H9 (cell line): ENCODE measurements around the gene SH3GLB2. TPM values are rescaled to one million over a fixed set of nuclear protein-coding genes. Genes with fewer than 3 reads are reported as not detected.

ENCODE experiments used
- DNase-seq: peaks from one replicate; pipeline ENCODE4 v3.0.0-alpha.2; 2017
- H2AFZ ChIP-seq: one replicate; pipeline ENCODE4 v1.6.1; 2013; ENCODE audit warnings: mild to moderate bottlenecking, low read length, control low read depth, moderate library complexity
- H2AK5ac ChIP-seq: 2 replicates; pipeline ENCODE4 v1.6.1; 2013; ENCODE audit warnings: low read length, control low read depth, mixed read lengths; ENCODE audit not compliant: insufficient read length
- H2BK120ac ChIP-seq: one replicate; pipeline ENCODE4 v1.6.1; 2013; ENCODE audit warnings: low read depth, mild to moderate bottlenecking, low read length, control low read depth, inconsistent platforms; ENCODE audit not compliant: poor library complexity, severe bottlenecking
- H2BK12ac ChIP-seq: 2 replicates; pipeline ENCODE4 v1.6.1; 2013; ENCODE audit warnings: low read length, control low read depth, mixed read lengths, low read depth; ENCODE audit not compliant: insufficient read length
- H2BK15ac ChIP-seq: 2 replicates; pipeline ENCODE4 v1.6.1; 2013; ENCODE audit warnings: low read depth, low read length, control low read depth
- H2BK20ac ChIP-seq: one replicate; pipeline ENCODE4 v1.6.1; 2013; ENCODE audit warnings: low read depth, mild to moderate bottlenecking, low read length, control low read depth, inconsistent platforms; ENCODE audit not compliant: poor library complexity, severe bottlenecking
- H2BK5ac ChIP-seq: 2 replicates; pipeline ENCODE4 v1.6.1; 2013; ENCODE audit warnings: low read length, control low read depth, mixed read lengths; ENCODE audit not compliant: insufficient read length
- H3K14ac ChIP-seq: 2 replicates; pipeline ENCODE4 v1.6.1; 2013; ENCODE audit warnings: low read length, control low read depth; ENCODE audit not compliant: insufficient read depth
- H3K18ac ChIP-seq: 2 replicates; pipeline ENCODE4 v1.6.1; 2013; ENCODE audit warnings: low read depth, mild to moderate bottlenecking, mixed read lengths, low read length, control low read depth; ENCODE audit not compliant: insufficient read length
- H3K23ac ChIP-seq: 2 replicates; pipeline ENCODE4 v1.6.1; 2013; ENCODE audit warnings: low read length, control low read depth, mixed read lengths, low read depth; ENCODE audit not compliant: insufficient read length
- H3K23me2 ChIP-seq: 2 replicates; pipeline ENCODE4 v1.6.1; 2013; ENCODE audit warnings: low read depth, mild to moderate bottlenecking, mixed read lengths, low read length, control low read depth; ENCODE audit not compliant: insufficient read length, poor library complexity, severe bottlenecking
- H3K27ac ChIP-seq: 2 replicates; pipeline ENCODE4 v1.5.1; 2013; ENCODE audit warnings: low read length, control low read depth, mixed read lengths, low read depth; ENCODE audit not compliant: insufficient read length
- H3K27me3 ChIP-seq: 2 replicates; pipeline ENCODE4 v1.6.1; 2013; ENCODE audit warnings: low read length, control low read depth, inconsistent platforms; ENCODE audit not compliant: insufficient read depth
- H3K4ac ChIP-seq: 2 replicates; pipeline ENCODE4 v1.6.1; 2013; ENCODE audit warnings: low read depth, mild to moderate bottlenecking, control low read depth, inconsistent platforms, low read length, moderate library complexity
- H3K4me1 ChIP-seq: 2 replicates; pipeline ENCODE4 v1.6.1; 2013; ENCODE audit warnings: low read length, control low read depth, inconsistent platforms; ENCODE audit not compliant: insufficient read depth
- H3K4me2 ChIP-seq: 2 replicates; pipeline ENCODE4 v1.6.1; 2013; ENCODE audit warnings: low read length, control low read depth, mixed read lengths; ENCODE audit not compliant: insufficient read length, insufficient read depth
- H3K56ac ChIP-seq: 2 replicates; pipeline ENCODE4 v1.6.1; 2013; ENCODE audit warnings: low read depth, mild to moderate bottlenecking, mixed read lengths, low read length, control low read depth; ENCODE audit not compliant: insufficient read length
- H3K79me1 ChIP-seq: 2 replicates; pipeline ENCODE4 v1.6.1; 2013; ENCODE audit warnings: low read depth, mild to moderate bottlenecking, moderate library complexity, low read length, control low read depth, inconsistent platforms; ENCODE audit not compliant: insufficient read depth, poor library complexity, severe bottlenecking
- H3K79me2 ChIP-seq: 2 replicates; pipeline ENCODE4 v1.6.1; 2013; ENCODE audit warnings: low read length, control low read depth, inconsistent platforms; ENCODE audit not compliant: insufficient read depth
- H3K9ac ChIP-seq: 2 replicates; pipeline ENCODE4 v1.6.1; 2013; ENCODE audit warnings: low read length, control low read depth, mixed read lengths; ENCODE audit not compliant: insufficient read length; ENCODE audit errors: extremely low read depth
- H3K9me3 ChIP-seq: one replicate; pipeline ENCODE4 v1.6.1; 2013; ENCODE audit warnings: low read depth, low read length, inconsistent platforms; ENCODE audit not compliant: control insufficient read depth
- H3T11ph ChIP-seq: one replicate; pipeline ENCODE4 v1.6.1; 2013; ENCODE audit warnings: mild to moderate bottlenecking, low read length, control low read depth, inconsistent platforms
- H4K20me1 ChIP-seq: one replicate; pipeline ENCODE4 v1.6.1; 2013; ENCODE audit not compliant: control insufficient read depth, insufficient read length, insufficient read depth
- H4K5ac ChIP-seq: 2 replicates; pipeline ENCODE4 v1.6.1; 2013; ENCODE audit warnings: low read depth, mild to moderate bottlenecking, mixed read lengths, low read length, control low read depth; ENCODE audit not compliant: insufficient read length
- H4K8ac ChIP-seq: replicated peaks from 2 replicates; pipeline ENCODE4 v1.6.1; 2013; ENCODE audit warnings: low read length, control low read depth, mixed read lengths, low read depth; ENCODE audit not compliant: insufficient read length
- H4K91ac ChIP-seq: 2 replicates; pipeline ENCODE4 v1.6.1; 2013; ENCODE audit warnings: low read depth, mild to moderate bottlenecking, moderate library complexity, mixed read lengths, low read length, control low read depth; ENCODE audit not compliant: insufficient read length
- H3K27ac Mint-ChIP-seq, 3 experiments: 2 replicates in 2 of 3; 3 replicates in 1 of 3; pipeline ENCODE4 v1.8.0; 2020 to 2021; ENCODE audit warnings: mixed read lengths in 3 of 3, mild to moderate bottlenecking in 1 of 3, moderate library complexity in 1 of 3
- H3K27me3 Mint-ChIP-seq: 2 replicates; pipeline ENCODE4 v1.8.0; 2021; ENCODE audit warnings: low read depth, mild to moderate bottlenecking, moderate library complexity, mixed read lengths
- H3K36me3 Mint-ChIP-seq, 3 experiments: 2 replicates in 2 of 3; 3 replicates in 1 of 3; pipeline ENCODE4 v1.8.0; 2020 to 2021; ENCODE audit warnings: low read depth in 3 of 3, mixed read lengths in 3 of 3; ENCODE audit not compliant: insufficient read depth in 1 of 3
- H3K4me1 Mint-ChIP-seq, 2 experiments: 2 replicates each; pipeline ENCODE4 v1.8.0; 2020; ENCODE audit warnings: mixed read lengths in 2 of 2
- H3K4me3 Mint-ChIP-seq, 2 experiments: 2 replicates in 1 of 2; 3 replicates in 1 of 2; pipeline ENCODE4 v1.8.0; 2020 to 2021; ENCODE audit warnings: mild to moderate bottlenecking in 2 of 2, mixed read lengths in 2 of 2, moderate library complexity in 1 of 2
- H3K9me3 Mint-ChIP-seq, 2 experiments: 2 replicates in 1 of 2; 3 replicates in 1 of 2; pipeline ENCODE4 v1.8.0; 2020; ENCODE audit warnings: mild to moderate bottlenecking in 2 of 2, mixed read lengths in 2 of 2, moderate library complexity in 1 of 2
- WGBS: extraction: QIAGEN DNeasy Blood & Tissue Kit; methylation state at CpG from one replicate; pipeline ENCODE4 v1.1.7; 2013; ENCODE audit warnings: missing lambda C conversion rate, low lambda C conversion rate, mixed read lengths; ENCODE audit not compliant: insufficient read length; ENCODE audit errors: extremely low coverage; 5-methylcytosine and 5-hydroxymethylcytosine counted together
- total RNA-seq: library from RNA; stranded (reverse); gene quantifications from 2 replicates; pipeline ENCODE4 v1.2.1, GENCODE V29; 2021
- TF ChIP-seq, protein P1 (sequence below): fragments of 200-600 bp; sonication (generic); conservative IDR thresholded peaks from 3 replicates; pipeline ENCODE4 v1.8.0; 2021; ENCODE audit warnings: antibody characterized with exemption, mild to moderate bottlenecking

Gene SH3GLB2
- total RNA-seq, 1 experiment from 2014 or later, result 69.5 TPM

DNA sequence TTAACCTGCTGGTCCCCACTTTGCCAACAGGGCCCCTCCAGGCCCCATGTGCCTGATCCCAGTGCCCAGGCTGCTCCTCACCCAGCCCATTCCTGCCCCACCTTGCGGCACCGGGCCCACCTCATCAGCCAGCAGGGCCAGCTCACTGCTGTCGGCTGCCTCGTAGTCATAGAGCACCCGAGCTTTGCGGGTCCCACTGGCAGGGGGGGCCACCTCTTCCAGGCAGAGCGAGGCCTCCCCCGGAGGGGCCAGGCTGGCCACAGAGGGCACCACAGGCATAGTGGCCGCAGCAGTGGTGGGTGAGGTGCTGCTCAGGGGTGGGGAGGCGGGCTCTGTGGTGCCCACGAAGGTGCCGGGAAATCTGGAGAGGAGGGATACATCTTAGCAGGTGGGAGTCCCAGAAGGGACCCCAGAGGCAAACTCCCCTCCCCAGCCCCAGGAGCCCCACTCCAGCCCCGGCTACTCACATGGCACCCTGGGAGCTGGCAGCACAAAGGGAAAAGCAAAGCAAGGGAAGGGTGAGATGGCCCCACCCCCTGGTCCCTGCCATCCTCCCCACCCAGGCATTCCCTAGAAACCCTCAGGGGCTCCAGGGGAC is 19.0 kb downstream of the SH3GLB2 start:
- no peaks in the 10 kb centered on the region for H3K23me2 ChIP-seq
- TF ChIP-seq, protein P1, sequence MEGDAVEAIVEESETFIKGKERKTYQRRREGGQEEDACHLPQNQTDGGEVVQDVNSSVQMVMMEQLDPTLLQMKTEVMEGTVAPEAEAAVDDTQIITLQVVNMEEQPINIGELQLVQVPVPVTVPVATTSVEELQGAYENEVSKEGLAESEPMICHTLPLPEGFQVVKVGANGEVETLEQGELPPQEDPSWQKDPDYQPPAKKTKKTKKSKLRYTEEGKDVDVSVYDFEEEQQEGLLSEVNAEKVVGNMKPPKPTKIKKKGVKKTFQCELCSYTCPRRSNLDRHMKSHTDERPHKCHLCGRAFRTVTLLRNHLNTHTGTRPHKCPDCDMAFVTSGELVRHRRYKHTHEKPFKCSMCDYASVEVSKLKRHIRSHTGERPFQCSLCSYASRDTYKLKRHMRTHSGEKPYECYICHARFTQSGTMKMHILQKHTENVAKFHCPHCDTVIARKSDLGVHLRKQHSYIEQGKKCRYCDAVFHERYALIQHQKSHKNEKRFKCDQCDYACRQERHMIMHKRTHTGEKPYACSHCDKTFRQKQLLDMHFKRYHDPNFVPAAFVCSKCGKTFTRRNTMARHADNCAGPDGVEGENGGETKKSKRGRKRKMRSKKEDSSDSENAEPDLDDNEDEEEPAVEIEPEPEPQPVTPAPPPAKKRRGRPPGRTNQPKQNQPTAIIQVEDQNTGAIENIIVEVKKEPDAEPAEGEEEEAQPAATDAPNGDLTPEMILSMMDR, result no peak
- DNase-seq, result no peak

More for the DNA sequence above, 19.0 kb downstream of the SH3GLB2 start:
- Histone ChIP-seq H3K23ac (no peak overlapping the region), H3K9ac (no peak overlapping the region), H2BK15ac (no peak overlapping the region), H4K5ac (no peak overlapping the region), H2BK120ac (no peak overlapping the region), H4K20me1 (no peaks in the 10 kb centered on the region), H2BK12ac (no peak overlapping the region), H3K79me1 (no peaks in the 10 kb centered on the region), H2AK5ac (no peak overlapping the region), H2BK20ac (no peak overlapping the region), H3K56ac (no peak overlapping the region), H3K4ac (no peak overlapping the region), H2AFZ (no peak overlapping the region), H3K27ac (no peak overlapping the region), H3K4me1 (no peaks in the 10 kb centered on the region), H3K4me2 (no peak overlapping the region), H3K18ac (no peak overlapping the region), H2BK5ac (no peak overlapping the region), H3T11ph (no peak overlapping the region), H3K27me3 (no peaks in the 10 kb centered on the region), H3K14ac (no peak overlapping the region), H3K9me3 (no peaks in the 10 kb centered on the region), H3K79me2 (no peaks in the 10 kb centered on the region), H4K8ac (no peak overlapping the region), H4K91ac (no peak overlapping the region)
- Mint-ChIP-seq H3K9me3 (no peaks in the 10 kb centered on the region), H3K4me1 (peaks cover 0 to 5% of the 10 kb centered on the region in 2 experiments; a peak in 1 of 4 replicates), H3K4me3 (no peak overlapping the region), H3K27me3 (no peaks in the 10 kb centered on the region; the same call in 1 of the 2 replicates), H3K36me3 (peaks cover 22 to 67% (median 48%) of the 10 kb centered on the region in 3 experiments; a peak in 6 of 7 replicates), H3K27ac (peak overlapping the region in 1 of 3 experiments; percentile 34; a peak in 1 of 7 replicates)
- WGBS, result no CpG with 5 or more reads among the region's 13 CpGs
